Measurements from ENCODE around the gene TMEM231.
"Not testable (repeated sequence)": the region's sequence is repeated elsewhere in the genome, so short reads cannot be mapped to it uniquely, and the experiment has no call there.

The TMEM231 gene

GRCh38 chr16:75566040-75566757 is 10.1 kb upstream of the TMEM231 start, which contains the start of gene GABARAPL2:
Gene GABARAPL2 (plus strand): TSS chr16:75566379. CDS start chr16:75566487, 108 bp downstream.
- peak; percentile 96 for DNase-seq

GRCh38 chr16:75565640-75566039 is 9.6 kb upstream of the TMEM231 start:
- DNase-seq = no peak

- no peak for DNase-seq
Measured at GRCh38 chr16:75559564-75560372, 3.7 kb upstream of the TMEM231 start.

GRCh38 chr16:75558846-75559401 is 2.9 kb upstream of the TMEM231 start:
- DNase-seq = no peak

GRCh38 chr16:75556431-75556950 is 439 bp upstream of the TMEM231 start:
- DNase-seq = no peak

- peak; percentile 88 for DNase-seq
Measured at GRCh38 chr16:75555213-75555706, 792 bp downstream of the TMEM231 start.

GRCh38 chr16:75552951-75553350 is 3.1 kb downstream of the TMEM231 start:
- no peak for DNase-seq

- no peak for DNase-seq
Measured at GRCh38 chr16:75550211-75550662, 5.8 kb downstream of the TMEM231 start.

GRCh38 chr16:75548456-75548855 is 7.6 kb downstream of the TMEM231 start:
- DNase-seq = not testable (repeated sequence)

GRCh38 chr16:75546293-75546692 is 9.8 kb downstream of the TMEM231 start:
- DNase-seq = no peak

GRCh38 chr16:75545879-75546278 is 10.2 kb downstream of the TMEM231 start:
- not testable (repeated sequence) for DNase-seq

GRCh38 chr16:75542462-75542861 is 13.6 kb downstream of the TMEM231 start:
- not testable (repeated sequence) for DNase-seq

GRCh38 chr16:75541236-75541635 is 14.8 kb downstream of the TMEM231 start:
- no peak for DNase-seq

- not testable (repeated sequence) for DNase-seq
Measured at GRCh38 chr16:75538882-75539565, 17.0 kb downstream of the TMEM231 start.

GRCh38 chr16:75537776-75538175 is 18.3 kb downstream of the TMEM231 start:
- DNase-seq = no peak

GRCh38 chr16:75535901-75536300 is 20.2 kb downstream of the TMEM231 start, which contains the start of gene CHST5:
Gene CHST5 (minus strand): TSS chr16:75536108. CDS start chr16:75530384, 5,724 bp downstream.
- no peak for DNase-seq

GRCh38 chr16:75535211-75535843 is 20.7 kb downstream of the TMEM231 start:
- DNase-seq = no peak

- DNase-seq = no peak
Measured at GRCh38 chr16:75534560-75535205, 21.4 kb downstream of the TMEM231 start.

- no peak for DNase-seq
Measured at GRCh38 chr16:75532791-75533190, 23.3 kb downstream of the TMEM231 start.

GRCh38 chr16:75532142-75532765 is 23.8 kb downstream of the TMEM231 start:
- DNase-seq = no peak

GRCh38 chr16:75529959-75530358 is 26.1 kb downstream of the TMEM231 start:
- no peak for DNase-seq
